Right lobe of liver (tissue), 4 donors: ENCODE data around the gene COL5A1.

Experiments used
- POLR2A ChIP-seq: fragments of 450-650 bp; IDR thresholded peaks from one replicate; pipeline ENCODE4 v1.6.1; 2017; ENCODE audit warnings: antibody characterized with exemption, mild to moderate bottlenecking
- TF ChIP-seq, protein P1 (sequence below), 4 donors: fragments of 200-600 bp in 3 of 4; fragments of 450-650 bp in 1 of 4; IDR thresholded peaks; one replicate each; pipeline versions ENCODE4 v1.5.1 to v1.8.0; 2016 to 2022; ENCODE audit warnings: antibody characterized with exemption in 4 of 4, mild to moderate bottlenecking in 2 of 4
- donor health status: DM: no; HTN: no; CAD: no.
- donor health status: DM: no; HTN: no; CAD: no.
- donor health status: DM: no; HTN: yes; CAD: no.

DNA sequence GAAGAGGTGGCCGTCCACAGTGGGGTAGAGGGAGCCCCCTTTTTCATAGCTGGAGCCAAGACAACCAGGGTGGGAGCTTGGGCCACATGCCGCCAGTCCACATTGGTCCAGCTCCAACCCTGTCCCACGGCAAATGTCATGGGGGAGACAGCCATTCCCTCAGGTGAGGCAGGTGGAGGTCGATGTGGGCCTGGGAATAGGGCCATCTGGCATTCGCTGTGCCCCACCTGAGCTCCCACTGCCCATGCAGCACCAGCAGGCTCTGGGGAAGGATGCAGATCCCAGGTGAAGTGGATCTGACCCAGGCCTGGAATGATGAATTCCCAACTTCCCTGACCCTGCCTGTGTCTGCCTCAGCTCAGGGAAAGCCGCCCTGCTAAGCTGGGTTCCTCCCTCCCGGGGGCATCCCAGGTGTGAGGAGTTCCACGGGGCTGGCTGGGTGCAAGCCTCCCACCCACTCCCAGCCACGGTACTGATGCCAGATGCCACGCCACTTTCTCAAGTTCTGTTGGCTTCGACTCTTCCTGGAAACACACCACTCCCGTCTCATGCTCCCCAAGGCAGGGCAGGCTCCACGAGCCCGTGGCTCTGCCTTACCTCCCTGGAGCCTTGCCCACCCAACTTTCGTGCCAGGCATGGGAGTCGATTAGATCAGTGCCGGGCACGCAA is 213.8 kb downstream of the COL5A1 start:
- TF ChIP-seq, protein P1, sequence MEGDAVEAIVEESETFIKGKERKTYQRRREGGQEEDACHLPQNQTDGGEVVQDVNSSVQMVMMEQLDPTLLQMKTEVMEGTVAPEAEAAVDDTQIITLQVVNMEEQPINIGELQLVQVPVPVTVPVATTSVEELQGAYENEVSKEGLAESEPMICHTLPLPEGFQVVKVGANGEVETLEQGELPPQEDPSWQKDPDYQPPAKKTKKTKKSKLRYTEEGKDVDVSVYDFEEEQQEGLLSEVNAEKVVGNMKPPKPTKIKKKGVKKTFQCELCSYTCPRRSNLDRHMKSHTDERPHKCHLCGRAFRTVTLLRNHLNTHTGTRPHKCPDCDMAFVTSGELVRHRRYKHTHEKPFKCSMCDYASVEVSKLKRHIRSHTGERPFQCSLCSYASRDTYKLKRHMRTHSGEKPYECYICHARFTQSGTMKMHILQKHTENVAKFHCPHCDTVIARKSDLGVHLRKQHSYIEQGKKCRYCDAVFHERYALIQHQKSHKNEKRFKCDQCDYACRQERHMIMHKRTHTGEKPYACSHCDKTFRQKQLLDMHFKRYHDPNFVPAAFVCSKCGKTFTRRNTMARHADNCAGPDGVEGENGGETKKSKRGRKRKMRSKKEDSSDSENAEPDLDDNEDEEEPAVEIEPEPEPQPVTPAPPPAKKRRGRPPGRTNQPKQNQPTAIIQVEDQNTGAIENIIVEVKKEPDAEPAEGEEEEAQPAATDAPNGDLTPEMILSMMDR (IDR thresholded peaks at IDR 0.05) = no peak
- no peak for TF ChIP-seq POLR2A
